OCI-LY3 (cell line): ENCODE data around the gene SIGLEC6.

ENCODE experiments used
- H2AFZ ChIP-seq: fragments of 200-600, 300-600 bp; shearing (Covaris generic); 2 replicates; pipeline ENCODE4 v1.6.0; 2014; ENCODE audit warnings: antibody characterized with exemption, low read depth, low read length
- H3K27ac ChIP-seq: fragments of 200-600, 300-600 bp; sonication (generic); 2 replicates; pipeline ENCODE4 v1.5.1; 2014; ENCODE audit warnings: mild to moderate bottlenecking, low read length, moderate library complexity, mixed read lengths
- H3K27me3 ChIP-seq: fragments of 200-600, 300-600 bp; sonication (generic); 2 replicates; pipeline ENCODE4 v1.6.1; 2014; ENCODE audit warnings: low read depth, low read length, mixed read lengths
- H3K36me3 ChIP-seq: fragments of 200-600, 300-600 bp; sonication (generic); replicated peaks from 2 replicates; pipeline ENCODE3; 2014; ENCODE audit warnings: low read depth, low read length, mixed read lengths
- H3K4me1 ChIP-seq: fragments of 300-600, 200-600 bp; sonication (generic); 2 replicates; pipeline ENCODE4 v1.6.1; 2014; ENCODE audit warnings: low read length, mixed read lengths
- H3K4me2 ChIP-seq: fragments of 200-600, 300-600 bp; sonication (generic); 2 replicates; pipeline ENCODE4 v1.6.1; 2014; ENCODE audit warnings: low read length, mixed read lengths
- H3K4me3 ChIP-seq: fragments of 300-600, 200-600 bp; sonication (generic); 2 replicates; pipeline ENCODE4 v1.5.1; 2014; ENCODE audit warnings: antibody characterized with exemption, mild to moderate bottlenecking, low read length, moderate library complexity
- H3K79me2 ChIP-seq: fragments of 300-600, 200-600 bp; shearing (Covaris generic); 2 replicates; pipeline ENCODE4 v1.6.1; 2014; ENCODE audit warnings: mild to moderate bottlenecking, low read length, mixed read lengths
- H3K9ac ChIP-seq: fragments of 300-600, 200-600 bp; shearing (Covaris generic); 2 replicates; pipeline ENCODE4 v1.6.0; 2014; ENCODE audit warnings: mild to moderate bottlenecking, low read length, moderate library complexity
- H3K9me3 ChIP-seq: fragments of 200-600, 300-600 bp; shearing (Covaris generic); 2 replicates; pipeline ENCODE4 v1.6.1; 2014; ENCODE audit warnings: low read length, mixed read lengths; ENCODE audit not compliant: insufficient read depth
- H4K20me1 ChIP-seq: fragments of 200-600, 300-600 bp; sonication (generic); 2 replicates; pipeline ENCODE4 v1.6.1; 2016; ENCODE audit warnings: low read length, mixed read lengths; ENCODE audit not compliant: insufficient read depth
- EZH2phosphoT487 ChIP-seq: fragments of 200-600 bp; shearing (Covaris generic); IDR thresholded peaks from 2 replicates; pipeline ENCODE4 v1.6.1; 2018; ENCODE audit warnings: antibody characterized with exemption, mixed run types, low read depth
- TF ChIP-seq, protein P1 (sequence below): fragments of 200-600, 300-600 bp; sonication (generic); IDR thresholded peaks from 2 replicates; pipeline ENCODE4 v1.5.1; 2014; ENCODE audit warnings: antibody characterized with exemption, low read length, low read depth

The SIGLEC6 gene

DNA sequence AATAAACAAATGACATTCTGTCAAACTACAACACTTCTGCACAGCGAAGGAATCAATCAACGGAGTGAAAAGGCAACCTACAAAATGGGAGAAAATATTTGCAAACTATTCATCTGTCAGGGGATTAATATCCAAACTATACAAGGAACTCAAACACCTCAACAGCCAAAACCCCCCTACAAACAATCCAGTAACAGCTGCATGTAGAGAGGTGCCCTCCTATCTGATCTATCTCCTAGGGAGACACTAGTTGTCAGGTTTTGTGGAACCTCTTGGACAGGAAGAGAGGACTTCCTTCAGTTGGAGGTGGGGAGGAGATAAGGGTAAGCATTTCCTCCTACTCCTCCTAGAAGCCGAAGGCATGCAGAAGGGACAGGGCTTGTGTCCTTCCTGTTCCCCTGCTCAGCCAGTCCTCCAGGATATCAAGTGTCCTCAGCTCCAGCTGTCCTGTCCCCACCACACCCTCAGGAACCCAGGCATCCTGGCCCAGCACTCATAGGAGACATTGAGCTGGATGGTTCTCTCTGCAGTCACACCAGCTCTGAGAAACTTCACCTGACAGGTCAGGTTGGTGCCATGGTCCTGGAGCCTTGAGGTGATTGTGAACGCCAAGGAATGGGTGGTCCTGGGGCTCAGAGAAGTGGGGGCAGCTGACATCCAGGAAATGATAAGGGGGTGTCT lies 63.5 kb downstream of the SIGLEC6 start:
- no peak overlapping the region for H3K4me2 ChIP-seq
- H3K4me1 ChIP-seq = no peaks in the 10 kb centered on the region
- H3K9me3 ChIP-seq = no peaks in the 10 kb centered on the region
- peaks cover 63% of the 10 kb centered on the region for H3K27me3 ChIP-seq
- no peak overlapping the region for H3K27ac ChIP-seq
- no peak overlapping the region for H3K4me3 ChIP-seq
- H3K36me3 ChIP-seq = no peaks in the 10 kb centered on the region
- H3K79me2 ChIP-seq = no peaks in the 10 kb centered on the region
- no peak overlapping the region for H2AFZ ChIP-seq
- TF ChIP-seq, protein P1, sequence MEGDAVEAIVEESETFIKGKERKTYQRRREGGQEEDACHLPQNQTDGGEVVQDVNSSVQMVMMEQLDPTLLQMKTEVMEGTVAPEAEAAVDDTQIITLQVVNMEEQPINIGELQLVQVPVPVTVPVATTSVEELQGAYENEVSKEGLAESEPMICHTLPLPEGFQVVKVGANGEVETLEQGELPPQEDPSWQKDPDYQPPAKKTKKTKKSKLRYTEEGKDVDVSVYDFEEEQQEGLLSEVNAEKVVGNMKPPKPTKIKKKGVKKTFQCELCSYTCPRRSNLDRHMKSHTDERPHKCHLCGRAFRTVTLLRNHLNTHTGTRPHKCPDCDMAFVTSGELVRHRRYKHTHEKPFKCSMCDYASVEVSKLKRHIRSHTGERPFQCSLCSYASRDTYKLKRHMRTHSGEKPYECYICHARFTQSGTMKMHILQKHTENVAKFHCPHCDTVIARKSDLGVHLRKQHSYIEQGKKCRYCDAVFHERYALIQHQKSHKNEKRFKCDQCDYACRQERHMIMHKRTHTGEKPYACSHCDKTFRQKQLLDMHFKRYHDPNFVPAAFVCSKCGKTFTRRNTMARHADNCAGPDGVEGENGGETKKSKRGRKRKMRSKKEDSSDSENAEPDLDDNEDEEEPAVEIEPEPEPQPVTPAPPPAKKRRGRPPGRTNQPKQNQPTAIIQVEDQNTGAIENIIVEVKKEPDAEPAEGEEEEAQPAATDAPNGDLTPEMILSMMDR = no peak
- no peak for TF ChIP-seq EZH2phosphoT487
- no peak overlapping the region for H3K9ac ChIP-seq
- H4K20me1 ChIP-seq = no peaks in the 10 kb centered on the region
